ENCODE data around the gene GIPC1. TPM values are rescaled to one million over a fixed set of nuclear protein-coding genes. Genes with fewer than 3 reads are reported as not detected.

Gene GIPC1
- total and polyA plus RNA-seq, 2 donors (not counting 1 experiment from before 2014, with no cell fraction given) = 57.3 to 129 TPM

DNA sequence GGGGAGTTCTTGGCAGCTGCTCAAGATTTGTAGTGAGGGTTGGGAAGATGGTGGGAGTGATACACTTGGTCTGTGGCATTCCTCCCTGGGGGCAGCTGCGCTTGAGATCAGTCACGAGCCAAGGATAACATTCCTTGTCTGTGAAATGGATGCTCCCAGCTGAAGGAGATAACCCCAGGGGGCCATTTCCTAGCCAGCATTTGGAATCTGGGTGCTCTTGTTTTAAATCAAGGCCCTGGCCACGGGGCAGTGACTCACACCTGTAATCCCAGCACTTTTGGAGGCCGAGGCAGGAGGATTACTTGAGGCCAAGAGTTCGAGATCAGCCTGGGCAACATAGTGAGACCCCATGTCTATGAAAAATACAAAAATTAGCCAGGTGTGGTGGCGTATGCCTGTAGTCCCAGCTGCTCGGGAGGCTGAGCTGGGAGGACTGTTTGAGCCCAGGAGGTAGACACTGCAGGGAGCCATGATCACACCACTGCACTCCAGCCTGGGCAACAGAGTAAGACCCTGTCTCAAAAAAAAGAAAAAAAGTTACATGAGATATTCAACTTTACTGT, 58.3 kb downstream of the GIPC1 start:
- no peaks in the 10 kb centered on the region for H3K9me3 ChIP-seq (ENCODE audit: control insufficient read depth, insufficient read depth, low read depth, low read length)
- H2AFZ ChIP-seq (ENCODE audit: low read length) = no peak overlapping the region
- no peak overlapping the region for H3K4me3 ChIP-seq (replicated peaks in 1 of 4; ENCODE audit: control extremely low read depth in 1 of 4, insufficient read depth in 1 of 4, low read depth in 3 of 4, low read length in 4 of 4)
- no peaks in the 10 kb centered on the region for H4K20me1 ChIP-seq (ENCODE audit: control insufficient read depth, extremely low read depth, insufficient read depth, low read length)
- H3K36me3 ChIP-seq (ENCODE audit: control insufficient read depth, insufficient read depth, low read length) = peaks cover 5% of the 10 kb centered on the region
- no peaks in the 10 kb centered on the region for H3K27me3 ChIP-seq (ENCODE audit: control insufficient read depth, insufficient read depth, low read length)
- H3K4me2 ChIP-seq (ENCODE audit: extremely low read depth, insufficient read depth, low read length) = no peak overlapping the region
- no peak overlapping the region for H3K9ac ChIP-seq (ENCODE audit: insufficient read depth, low read length)
- no peak overlapping the region for H3K27ac ChIP-seq (ENCODE audit: insufficient read depth, low read length)
- H3K4me1 ChIP-seq (ENCODE audit: control insufficient read depth, extremely low read depth, insufficient read depth, low read length) = peaks cover 12% of the 10 kb centered on the region
- H3K79me2 ChIP-seq (ENCODE audit: control insufficient read depth, insufficient read depth, low read length) = peaks cover 37% of the 10 kb centered on the region
- TF ChIP-seq EZH2 (IDR thresholded peaks at IDR 0.05; ENCODE audit: low read length, missing control alignments) = no peak
- TF ChIP-seq, protein P1, sequence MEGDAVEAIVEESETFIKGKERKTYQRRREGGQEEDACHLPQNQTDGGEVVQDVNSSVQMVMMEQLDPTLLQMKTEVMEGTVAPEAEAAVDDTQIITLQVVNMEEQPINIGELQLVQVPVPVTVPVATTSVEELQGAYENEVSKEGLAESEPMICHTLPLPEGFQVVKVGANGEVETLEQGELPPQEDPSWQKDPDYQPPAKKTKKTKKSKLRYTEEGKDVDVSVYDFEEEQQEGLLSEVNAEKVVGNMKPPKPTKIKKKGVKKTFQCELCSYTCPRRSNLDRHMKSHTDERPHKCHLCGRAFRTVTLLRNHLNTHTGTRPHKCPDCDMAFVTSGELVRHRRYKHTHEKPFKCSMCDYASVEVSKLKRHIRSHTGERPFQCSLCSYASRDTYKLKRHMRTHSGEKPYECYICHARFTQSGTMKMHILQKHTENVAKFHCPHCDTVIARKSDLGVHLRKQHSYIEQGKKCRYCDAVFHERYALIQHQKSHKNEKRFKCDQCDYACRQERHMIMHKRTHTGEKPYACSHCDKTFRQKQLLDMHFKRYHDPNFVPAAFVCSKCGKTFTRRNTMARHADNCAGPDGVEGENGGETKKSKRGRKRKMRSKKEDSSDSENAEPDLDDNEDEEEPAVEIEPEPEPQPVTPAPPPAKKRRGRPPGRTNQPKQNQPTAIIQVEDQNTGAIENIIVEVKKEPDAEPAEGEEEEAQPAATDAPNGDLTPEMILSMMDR (conservative IDR thresholded peaks at IDR 0.05 in 1 of 2, IDR thresholded peaks at IDR 0.05 in 1 of 2; ENCODE audit: low read depth in 1 of 2, low read length in 2 of 2) = no peak
- DNase-seq (ENCODE audit: low read depth in 2 of 2) = no peak

DNA sequence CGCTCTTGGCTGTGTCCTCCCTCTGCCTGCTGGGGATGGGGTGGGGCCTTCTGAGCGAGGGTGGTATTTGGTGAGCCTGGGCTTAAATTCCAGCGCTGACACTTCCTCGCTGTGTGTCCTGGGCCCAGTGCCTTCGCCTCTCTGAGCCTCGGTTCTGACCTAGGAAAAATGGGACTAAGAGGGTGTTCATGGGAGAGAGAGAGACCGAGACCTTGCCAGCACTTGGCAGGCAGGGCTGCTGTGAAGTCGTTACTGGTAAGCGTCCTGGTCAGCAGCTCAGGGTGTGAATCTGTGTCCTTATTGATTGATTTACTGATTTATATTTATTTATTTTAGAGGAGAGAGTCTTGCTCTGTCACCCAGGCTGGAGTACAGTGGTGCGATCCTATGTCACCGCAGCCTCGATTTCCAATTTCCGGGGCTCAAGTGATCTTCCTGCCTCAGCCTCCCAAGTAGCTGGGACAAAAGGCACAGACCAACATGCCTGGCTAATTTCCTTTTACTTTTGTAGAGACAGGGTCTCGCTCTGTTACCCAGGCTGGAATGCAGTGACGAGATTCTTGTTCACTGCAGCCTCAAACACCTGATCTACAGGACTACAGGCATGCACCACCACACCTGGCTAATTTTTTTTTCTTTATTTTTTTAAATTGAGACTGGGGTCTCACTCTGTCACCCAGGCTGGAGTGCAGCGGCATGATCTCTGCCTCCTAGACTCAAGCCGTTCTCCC, 60.4 kb downstream of the GIPC1 start:
- Histone ChIP-seq H3K79me2 (ENCODE audit: control insufficient read depth, insufficient read depth, low read length) (peaks cover 37% of the 10 kb centered on the region), H4K20me1 (ENCODE audit: control insufficient read depth, extremely low read depth, insufficient read depth, low read length) (no peaks in the 10 kb centered on the region), H3K4me1 (ENCODE audit: control insufficient read depth, extremely low read depth, insufficient read depth, low read length) (peaks cover 13% of the 10 kb centered on the region), H3K36me3 (ENCODE audit: control insufficient read depth, insufficient read depth, low read length) (peaks cover 1% of the 10 kb centered on the region), H3K4me3 (replicated peaks in 1 of 4; ENCODE audit: control extremely low read depth in 1 of 4, insufficient read depth in 1 of 4, low read depth in 3 of 4, low read length in 4 of 4) (peak overlapping the region in 1 of 4 experiments; percentile 79), H3K9me3 (ENCODE audit: control insufficient read depth, insufficient read depth, low read depth, low read length) (no peaks in the 10 kb centered on the region), H3K9ac (ENCODE audit: insufficient read depth, low read length) (no peak overlapping the region), H3K27me3 (ENCODE audit: control insufficient read depth, insufficient read depth, low read length) (no peaks in the 10 kb centered on the region), H3K4me2 (ENCODE audit: extremely low read depth, insufficient read depth, low read length) (peak overlapping the region; percentile 84), H3K27ac (ENCODE audit: insufficient read depth, low read length) (peak overlapping the region; percentile 54), H2AFZ (ENCODE audit: low read length) (no peak overlapping the region)
- no peak for DNase-seq (ENCODE audit: low read depth in 2 of 2)
- no peak for TF ChIP-seq EZH2 (IDR thresholded peaks at IDR 0.05; ENCODE audit: low read length, missing control alignments)
- TF ChIP-seq, protein P1 (conservative IDR thresholded peaks at IDR 0.05 in 1 of 2, IDR thresholded peaks at IDR 0.05 in 1 of 2; ENCODE audit: low read depth in 1 of 2, low read length in 2 of 2) = no peak

GRCh38 chr19:14434543-14435319, 61.2 kb downstream of the GIPC1 start:
- Histone ChIP-seq H3K79me2 (ENCODE audit: control insufficient read depth, insufficient read depth, low read length) (peaks cover 32% of the 10 kb centered on the region), H3K4me3 (replicated peaks in 1 of 4; ENCODE audit: control extremely low read depth in 1 of 4, insufficient read depth in 1 of 4, low read depth in 3 of 4, low read length in 4 of 4) (peak overlapping the region; percentile 65 to 79 (median 77)), H4K20me1 (ENCODE audit: control insufficient read depth, extremely low read depth, insufficient read depth, low read length) (no peaks in the 10 kb centered on the region), H3K27me3 (ENCODE audit: control insufficient read depth, insufficient read depth, low read length) (no peaks in the 10 kb centered on the region), H3K4me1 (ENCODE audit: control insufficient read depth, extremely low read depth, insufficient read depth, low read length) (peaks cover 13% of the 10 kb centered on the region), H3K36me3 (ENCODE audit: control insufficient read depth, insufficient read depth, low read length) (peaks cover 1% of the 10 kb centered on the region), H3K4me2 (ENCODE audit: extremely low read depth, insufficient read depth, low read length) (peak overlapping the region; percentile 84), H2AFZ (ENCODE audit: low read length) (peak overlapping the region; percentile 62), H3K9me3 (ENCODE audit: control insufficient read depth, insufficient read depth, low read depth, low read length) (no peaks in the 10 kb centered on the region), H3K9ac (ENCODE audit: insufficient read depth, low read length) (peak overlapping the region; percentile 30), H3K27ac (ENCODE audit: insufficient read depth, low read length) (peak overlapping the region; percentile 54)
- DNase-seq (ENCODE audit: low read depth in 2 of 2) = peak; percentile 68 to 77
- TF ChIP-seq EZH2 (IDR thresholded peaks at IDR 0.05; ENCODE audit: low read length, missing control alignments) = no peak
- TF ChIP-seq, protein P1 (conservative IDR thresholded peaks at IDR 0.05 in 1 of 2, IDR thresholded peaks at IDR 0.05 in 1 of 2; ENCODE audit: low read depth in 1 of 2, low read length in 2 of 2) = no peak
